ENCODE measurements around the gene FCRL5. TPM values are rescaled to one million over a fixed set of nuclear protein-coding genes. Genes with fewer than 3 reads are reported as not detected.

Gene FCRL5
- total RNA-seq, 1 donor from 2014 or later: not detected

DNA sequence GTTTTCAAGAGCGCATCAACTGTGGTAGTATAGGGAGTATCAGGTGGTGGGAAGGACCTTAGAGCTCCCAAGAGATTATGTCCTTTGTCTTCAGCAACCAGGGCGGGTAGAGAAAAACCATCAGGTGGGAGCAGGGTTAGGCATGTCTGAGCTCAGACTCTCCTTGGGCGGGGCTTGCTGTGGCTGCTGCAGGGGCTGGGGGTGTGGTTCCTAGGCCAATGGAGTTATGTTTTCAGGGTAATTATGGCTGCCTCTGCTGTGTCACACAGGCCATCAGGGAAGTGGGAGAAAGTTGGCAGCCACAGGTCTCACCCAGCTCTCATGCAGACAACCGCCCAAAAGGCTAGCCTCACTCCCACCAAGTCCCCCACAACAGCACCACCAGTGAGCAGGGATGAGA, 74.9 kb downstream of the FCRL5 start:
- Mint-ChIP-seq H3K4me1 (ENCODE audit: low read depth, unreplicated experiment) (no peaks in the 10 kb centered on the region), H3K4me3 (ENCODE audit: unreplicated experiment) (no peak overlapping the region), H3K36me3 (ENCODE audit: low read depth, unreplicated experiment) (no peaks in the 10 kb centered on the region), H3K9me3 (ENCODE audit: unreplicated experiment) (peaks cover 6% of the 10 kb centered on the region), H3K27me3 (ENCODE audit: low read depth, unreplicated experiment) (peaks cover 5% of the 10 kb centered on the region), H3K27ac (ENCODE audit: unreplicated experiment) (no peak overlapping the region)
- Histone ChIP-seq H3K9ac (ENCODE audit: low read length) (no peak overlapping the region), H2AFZ (ENCODE audit: low read depth, low read length) (no peak overlapping the region), H3K27ac (ENCODE audit: low read depth, low read length) (no peak overlapping the region), H3K4me3 (ENCODE audit: insufficient read depth, low read depth, low read length) (no peak overlapping the region), H3K4me1 (ENCODE audit: insufficient read depth, low read length) (no peaks in the 10 kb centered on the region), H3K79me2 (ENCODE audit: insufficient read depth, low read length) (no peaks in the 10 kb centered on the region), H3K9me3 (ENCODE audit: insufficient read depth, low read depth, low read length) (no peaks in the 10 kb centered on the region), H3K27me3 (ENCODE audit: insufficient read depth, low read length) (peaks cover 2% of the 10 kb centered on the region), H3K36me3 (ENCODE audit: insufficient read depth, low read length) (no peaks in the 10 kb centered on the region), H4K20me1 (ENCODE audit: insufficient read depth, low read length) (no peaks in the 10 kb centered on the region), H3K4me2 (ENCODE audit: low read length) (no peak overlapping the region)
- DNase-seq (ENCODE audit: low read depth) (no peak), FAIRE-seq (no peak)
- TF ChIP-seq CTCF (IDR thresholded peaks at IDR 0.05; ENCODE audit: insufficient read depth, low read depth, low read length): no peak
- TF ChIP-seq EZH2 (IDR thresholded peaks at IDR 0.05; ENCODE audit: insufficient read depth, low read length): no peak

DNA sequence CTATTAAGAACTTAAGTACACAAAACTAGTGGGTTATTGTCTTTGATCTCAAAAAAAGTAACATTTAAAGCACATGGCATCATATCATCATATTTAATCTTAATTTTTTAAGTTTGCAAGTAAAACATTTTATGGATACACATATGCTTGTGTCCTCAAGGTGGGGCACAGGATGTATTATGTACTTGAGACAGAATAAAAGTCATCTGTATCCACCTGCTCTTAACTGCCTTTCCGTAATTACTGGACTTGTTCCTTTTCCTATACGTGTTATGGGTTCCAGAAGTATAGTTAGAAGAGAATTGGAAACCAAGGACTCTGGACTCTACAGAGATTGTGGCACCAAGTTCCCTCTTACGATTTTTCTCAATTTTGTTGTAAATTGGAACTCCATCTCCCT, 79.4 kb downstream of the FCRL5 start:
- Mint-ChIP-seq H3K36me3 (ENCODE audit: low read depth, unreplicated experiment) (no peaks in the 10 kb centered on the region), H3K9me3 (ENCODE audit: unreplicated experiment) (peaks cover 6% of the 10 kb centered on the region), H3K4me3 (ENCODE audit: unreplicated experiment) (no peak overlapping the region), H3K27ac (ENCODE audit: unreplicated experiment) (no peak overlapping the region), H3K27me3 (ENCODE audit: low read depth, unreplicated experiment) (peaks cover 4% of the 10 kb centered on the region), H3K4me1 (ENCODE audit: low read depth, unreplicated experiment) (peaks cover 2% of the 10 kb centered on the region)
- FAIRE-seq (no peak), DNase-seq (ENCODE audit: low read depth) (no peak)
- no peaks in the 10 kb centered on the region for H3K79me2 ChIP-seq (ENCODE audit: insufficient read depth, low read length)
- H4K20me1 ChIP-seq (ENCODE audit: insufficient read depth, low read length): no peaks in the 10 kb centered on the region
- TF ChIP-seq CTCF (IDR thresholded peaks at IDR 0.05; ENCODE audit: insufficient read depth, low read depth, low read length): no peak
- no peak for TF ChIP-seq EZH2 (IDR thresholded peaks at IDR 0.05; ENCODE audit: insufficient read depth, low read length)
- no peak overlapping the region for H2AFZ ChIP-seq (ENCODE audit: low read depth, low read length)
- no peaks in the 10 kb centered on the region for H3K4me1 ChIP-seq (ENCODE audit: insufficient read depth, low read length)
- no peak overlapping the region for H3K9ac ChIP-seq (ENCODE audit: low read length)
- no peaks in the 10 kb centered on the region for H3K9me3 ChIP-seq (ENCODE audit: insufficient read depth, low read depth, low read length)
- H3K27ac ChIP-seq (ENCODE audit: low read depth, low read length): no peak overlapping the region
- no peak overlapping the region for H3K4me2 ChIP-seq (ENCODE audit: low read length)
- no peaks in the 10 kb centered on the region for H3K27me3 ChIP-seq (ENCODE audit: insufficient read depth, low read length)
- H3K36me3 ChIP-seq (ENCODE audit: insufficient read depth, low read length): no peaks in the 10 kb centered on the region
- no peak overlapping the region for H3K4me3 ChIP-seq (ENCODE audit: insufficient read depth, low read depth, low read length)

DNA sequence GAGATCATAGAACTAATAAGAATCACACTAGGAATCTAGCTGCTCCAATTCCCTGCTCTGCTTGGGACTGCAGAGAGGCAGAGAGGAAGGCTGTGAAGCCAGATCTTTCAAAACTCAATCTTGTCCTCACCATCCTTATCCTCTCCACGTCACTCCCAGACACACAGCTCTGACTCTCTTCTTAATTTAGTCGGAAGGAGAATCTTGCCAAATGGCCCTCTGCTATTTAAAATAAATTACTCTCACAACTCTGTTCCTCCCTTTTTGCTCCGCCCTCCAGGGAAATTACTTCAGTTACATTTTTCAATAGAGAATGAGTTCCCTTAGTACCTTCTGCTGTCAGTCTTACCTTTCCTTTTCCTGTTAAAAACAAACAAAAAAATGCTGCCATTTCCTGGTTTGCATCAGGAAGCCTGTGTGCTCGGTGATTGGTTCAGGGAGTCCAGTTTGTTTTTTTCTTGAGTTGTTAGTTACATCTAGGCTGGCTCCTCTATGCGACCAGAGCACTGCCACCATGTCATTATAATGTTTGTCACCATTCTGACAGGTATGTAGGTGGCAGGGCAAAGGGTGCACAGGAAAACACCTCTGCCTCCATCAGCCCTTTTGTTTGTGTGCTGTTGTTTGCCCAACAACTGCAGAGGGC, 80.1 kb downstream of the FCRL5 start:
- Mint-ChIP-seq H3K9me3 (ENCODE audit: unreplicated experiment) (peaks cover under 1% of the 10 kb centered on the region), H3K27me3 (ENCODE audit: low read depth, unreplicated experiment) (peaks cover 4% of the 10 kb centered on the region), H3K36me3 (ENCODE audit: low read depth, unreplicated experiment) (no peaks in the 10 kb centered on the region), H3K4me1 (ENCODE audit: low read depth, unreplicated experiment) (peaks cover 2% of the 10 kb centered on the region), H3K4me3 (ENCODE audit: unreplicated experiment) (no peak overlapping the region), H3K27ac (ENCODE audit: unreplicated experiment) (no peak overlapping the region)
- Histone ChIP-seq H3K27ac (ENCODE audit: low read depth, low read length) (no peak overlapping the region), H4K20me1 (ENCODE audit: insufficient read depth, low read length) (no peaks in the 10 kb centered on the region), H3K4me2 (ENCODE audit: low read length) (no peak overlapping the region), H3K9me3 (ENCODE audit: insufficient read depth, low read depth, low read length) (no peaks in the 10 kb centered on the region), H2AFZ (ENCODE audit: low read depth, low read length) (no peak overlapping the region), H3K79me2 (ENCODE audit: insufficient read depth, low read length) (no peaks in the 10 kb centered on the region), H3K27me3 (ENCODE audit: insufficient read depth, low read length) (no peaks in the 10 kb centered on the region), H3K36me3 (ENCODE audit: insufficient read depth, low read length) (no peaks in the 10 kb centered on the region), H3K9ac (ENCODE audit: low read length) (no peak overlapping the region), H3K4me1 (ENCODE audit: insufficient read depth, low read length) (no peaks in the 10 kb centered on the region), H3K4me3 (ENCODE audit: insufficient read depth, low read depth, low read length) (no peak overlapping the region)
- DNase-seq (ENCODE audit: low read depth) (no peak), FAIRE-seq (no peak)
- TF ChIP-seq CTCF (IDR thresholded peaks at IDR 0.05; ENCODE audit: insufficient read depth, low read depth, low read length) (no peak), EZH2 (IDR thresholded peaks at IDR 0.05; ENCODE audit: insufficient read depth, low read length) (no peak)
